IMR-90 (cell line): ENCODE results near the gene SCARB1.

ENCODE experiments used
- BHLHE40 ChIP-seq: fragments of 150-350 bp; IDR thresholded peaks from 2 replicates; pipeline ENCODE4 v1.6.1; 2016; ENCODE audit warnings: mild to moderate bottlenecking, low read depth, low read length
- FOS ChIP-seq: fragments of 150-350 bp; IDR thresholded peaks from 2 replicates; pipeline ENCODE4 v1.6.1; 2016; ENCODE audit warnings: low read depth, low read length
- MAZ ChIP-seq: IDR thresholded peaks from 2 replicates; pipeline ENCODE4 v1.6.1; 2012; ENCODE audit warnings: low read depth, mild to moderate bottlenecking, low read length, improper control_type of control experiment, moderate library complexity, borderline replicate concordance
- MXI1 ChIP-seq: IDR thresholded peaks from 2 replicates; pipeline ENCODE4 v1.6.1; 2012; ENCODE audit warnings: low read depth, mild to moderate bottlenecking, low read length, moderate library complexity, borderline replicate concordance
- NFE2L2 ChIP-seq: fragments of 150-350 bp; IDR thresholded peaks from 2 replicates; pipeline ENCODE4 v1.6.1; 2016; ENCODE audit warnings: low read depth, mild to moderate bottlenecking, low read length
- POLR2A ChIP-seq: IDR thresholded peaks from 2 replicates; pipeline ENCODE4 v1.6.1; 2012; ENCODE audit warnings: mild to moderate bottlenecking, low read depth, low read length
- RAD21 ChIP-seq: IDR thresholded peaks from 2 replicates; pipeline ENCODE4 v1.6.1; 2012; ENCODE audit warnings: low read length, improper control_type of control experiment
- SMC3 ChIP-seq: fragments of 150-350 bp; IDR thresholded peaks from 2 replicates; pipeline ENCODE4 v1.6.1; 2016; ENCODE audit warnings: low read depth, mild to moderate bottlenecking, antibody characterized with exemption, low read length, moderate library complexity
- TF ChIP-seq, protein P1 (sequence below): conservative IDR thresholded peaks from 2 replicates; pipeline ENCODE4 v1.5.1; 2012; ENCODE audit warnings: mild to moderate bottlenecking, low read depth, low read length, improper control_type of control experiment
- TF ChIP-seq, protein P2 (sequence below): fragments of 150-350 bp; IDR thresholded peaks from 2 replicates; pipeline ENCODE4 v1.6.1; 2017; ENCODE audit warnings: mild to moderate bottlenecking, antibody characterized with exemption, low read length, low read depth

DNA sequence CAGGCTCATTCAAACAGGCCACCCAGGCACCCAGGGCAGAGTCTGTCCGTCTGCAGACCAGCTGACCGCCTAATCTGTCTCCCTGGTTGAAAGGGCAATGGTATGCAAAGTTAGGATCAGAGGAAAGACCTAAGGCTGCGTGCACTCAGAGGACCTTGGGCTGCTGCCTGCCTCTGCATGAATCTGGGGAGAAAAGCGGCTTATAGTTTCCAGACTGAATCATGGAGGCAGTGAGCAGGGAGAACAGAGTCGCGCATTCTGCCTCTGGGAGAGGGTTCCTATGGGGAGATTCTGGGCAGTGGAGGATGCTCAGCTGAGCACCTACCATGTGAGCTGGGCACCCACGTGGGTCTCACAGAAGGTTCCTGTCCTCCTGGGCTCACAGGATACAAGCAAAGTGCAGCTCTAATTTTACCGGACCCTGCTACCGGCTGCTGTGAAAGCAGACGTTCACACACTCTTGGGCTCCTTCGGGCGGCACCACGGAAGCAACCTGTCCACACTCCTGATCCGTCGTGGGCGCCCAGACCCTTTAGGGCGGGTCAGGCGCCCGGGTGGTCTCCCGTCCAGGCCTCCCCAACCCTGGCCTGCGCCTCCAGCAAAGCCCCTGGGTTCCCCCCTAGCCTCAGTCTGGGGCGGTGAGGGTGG, 772 bp downstream of the SCARB1 start:
- no peak for TF ChIP-seq POLR2A
- no peak for TF ChIP-seq SMC3
- TF ChIP-seq, protein P1, sequence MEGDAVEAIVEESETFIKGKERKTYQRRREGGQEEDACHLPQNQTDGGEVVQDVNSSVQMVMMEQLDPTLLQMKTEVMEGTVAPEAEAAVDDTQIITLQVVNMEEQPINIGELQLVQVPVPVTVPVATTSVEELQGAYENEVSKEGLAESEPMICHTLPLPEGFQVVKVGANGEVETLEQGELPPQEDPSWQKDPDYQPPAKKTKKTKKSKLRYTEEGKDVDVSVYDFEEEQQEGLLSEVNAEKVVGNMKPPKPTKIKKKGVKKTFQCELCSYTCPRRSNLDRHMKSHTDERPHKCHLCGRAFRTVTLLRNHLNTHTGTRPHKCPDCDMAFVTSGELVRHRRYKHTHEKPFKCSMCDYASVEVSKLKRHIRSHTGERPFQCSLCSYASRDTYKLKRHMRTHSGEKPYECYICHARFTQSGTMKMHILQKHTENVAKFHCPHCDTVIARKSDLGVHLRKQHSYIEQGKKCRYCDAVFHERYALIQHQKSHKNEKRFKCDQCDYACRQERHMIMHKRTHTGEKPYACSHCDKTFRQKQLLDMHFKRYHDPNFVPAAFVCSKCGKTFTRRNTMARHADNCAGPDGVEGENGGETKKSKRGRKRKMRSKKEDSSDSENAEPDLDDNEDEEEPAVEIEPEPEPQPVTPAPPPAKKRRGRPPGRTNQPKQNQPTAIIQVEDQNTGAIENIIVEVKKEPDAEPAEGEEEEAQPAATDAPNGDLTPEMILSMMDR: no peak
- TF ChIP-seq, protein P2, sequence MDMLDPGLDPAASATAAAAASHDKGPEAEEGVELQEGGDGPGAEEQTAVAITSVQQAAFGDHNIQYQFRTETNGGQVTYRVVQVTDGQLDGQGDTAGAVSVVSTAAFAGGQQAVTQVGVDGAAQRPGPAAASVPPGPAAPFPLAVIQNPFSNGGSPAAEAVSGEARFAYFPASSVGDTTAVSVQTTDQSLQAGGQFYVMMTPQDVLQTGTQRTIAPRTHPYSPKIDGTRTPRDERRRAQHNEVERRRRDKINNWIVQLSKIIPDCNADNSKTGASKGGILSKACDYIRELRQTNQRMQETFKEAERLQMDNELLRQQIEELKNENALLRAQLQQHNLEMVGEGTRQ: no peak
- no peak for TF ChIP-seq RAD21
- TF ChIP-seq MAZ: no peak
- TF ChIP-seq FOS: no peak
- TF ChIP-seq BHLHE40: no peak
- TF ChIP-seq NFE2L2: no peak
- peak; percentile 62; the same call in 1 of the 2 replicates for TF ChIP-seq MXI1
